ENCODE measurements around the gene BORCS8. TPM values are rescaled to one million over a fixed set of nuclear protein-coding genes. Genes with fewer than 3 reads are reported as not detected.

The BORCS8 gene
- total and polyA plus RNA-seq, 2 of the 4 experiments (the other 2 are of a cell fraction) = 16.7 to 33.9 TPM

DNA sequence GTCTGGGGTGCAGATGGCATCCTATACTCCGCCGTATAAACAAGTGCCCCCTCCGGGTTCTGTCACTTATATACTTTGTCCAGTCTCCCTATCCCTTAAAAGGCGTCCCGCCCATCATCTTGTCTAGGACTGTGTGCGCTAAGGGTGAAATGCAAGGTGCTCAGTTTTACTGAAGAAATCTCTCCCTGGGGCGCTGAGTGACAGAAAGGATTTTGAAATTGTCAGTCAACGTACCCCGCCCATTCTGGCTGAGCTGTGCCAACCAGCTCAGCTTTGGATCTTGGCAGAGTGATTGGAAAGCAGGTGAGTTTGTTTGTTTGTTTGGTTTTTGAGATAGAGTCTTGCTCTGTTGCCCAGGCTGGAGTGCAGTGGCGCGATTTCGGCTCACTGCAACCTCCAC, 49.6 kb downstream of the BORCS8 start:
- no peak overlapping the region for H3K18ac ChIP-seq (ENCODE audit: low read depth, low read length)
- peaks cover 4% of the 10 kb centered on the region; the same call in 1 of the 2 replicates for H3K36me3 ChIP-seq (ENCODE audit: control insufficient read depth, insufficient read depth, low read length)
- no peak for ATAC-seq (ENCODE audit: low read depth)
- no peaks in the 10 kb centered on the region for H3K9me1 ChIP-seq (ENCODE audit: insufficient read depth, low read length)
- no peak overlapping the region for H2BK120ac ChIP-seq (ENCODE audit: low read depth, low read length)
- BruUV-seq (replicated peaks) = no TSS peak
- no peak overlapping the region for H4K91ac ChIP-seq (ENCODE audit: insufficient read depth, low read depth, low read length)
- H2BK15ac ChIP-seq (ENCODE audit: low read depth, low read length) = no peak overlapping the region
- TF ChIP-seq CHD1 (IDR thresholded peaks at IDR 0.05; ENCODE audit: low read depth, low read length) (no peak), BHLHE40 (IDR thresholded peaks at IDR 0.05; ENCODE audit: low read depth, low read length) (no peak), RFX5 (IDR thresholded peaks at IDR 0.05; ENCODE audit: low read depth, low read length) (no peak), SMC3 (IDR thresholded peaks at IDR 0.05; ENCODE audit: low read depth, low read length) (no peak), NFE2L2 (IDR thresholded peaks at IDR 0.05; ENCODE audit: low read depth, low read length) (no peak), RAD21 (IDR thresholded peaks at IDR 0.05; ENCODE audit: low read length) (no peak), POLR2A (IDR thresholded peaks at IDR 0.05; ENCODE audit: low read depth, low read length) (no peak), CTCF (conservative IDR thresholded peaks at IDR 0.05; ENCODE audit: low read depth, low read length) (no peak), FOS (IDR thresholded peaks at IDR 0.05; ENCODE audit: low read depth, low read length) (no peak), CEBPB (IDR thresholded peaks at IDR 0.05; ENCODE audit: low read depth, low read length) (no peak)
- TF ChIP-seq, protein P1, sequence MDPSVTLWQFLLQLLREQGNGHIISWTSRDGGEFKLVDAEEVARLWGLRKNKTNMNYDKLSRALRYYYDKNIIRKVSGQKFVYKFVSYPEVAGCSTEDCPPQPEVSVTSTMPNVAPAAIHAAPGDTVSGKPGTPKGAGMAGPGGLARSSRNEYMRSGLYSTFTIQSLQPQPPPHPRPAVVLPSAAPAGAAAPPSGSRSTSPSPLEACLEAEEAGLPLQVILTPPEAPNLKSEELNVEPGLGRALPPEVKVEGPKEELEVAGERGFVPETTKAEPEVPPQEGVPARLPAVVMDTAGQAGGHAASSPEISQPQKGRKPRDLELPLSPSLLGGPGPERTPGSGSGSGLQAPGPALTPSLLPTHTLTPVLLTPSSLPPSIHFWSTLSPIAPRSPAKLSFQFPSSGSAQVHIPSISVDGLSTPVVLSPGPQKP (IDR thresholded peaks at IDR 0.05; ENCODE audit: borderline replicate concordance, low read depth, low read length) = no peak
- TF ChIP-seq, protein P2, sequence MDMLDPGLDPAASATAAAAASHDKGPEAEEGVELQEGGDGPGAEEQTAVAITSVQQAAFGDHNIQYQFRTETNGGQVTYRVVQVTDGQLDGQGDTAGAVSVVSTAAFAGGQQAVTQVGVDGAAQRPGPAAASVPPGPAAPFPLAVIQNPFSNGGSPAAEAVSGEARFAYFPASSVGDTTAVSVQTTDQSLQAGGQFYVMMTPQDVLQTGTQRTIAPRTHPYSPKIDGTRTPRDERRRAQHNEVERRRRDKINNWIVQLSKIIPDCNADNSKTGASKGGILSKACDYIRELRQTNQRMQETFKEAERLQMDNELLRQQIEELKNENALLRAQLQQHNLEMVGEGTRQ (IDR thresholded peaks at IDR 0.05; ENCODE audit: low read depth, low read length) = no peak
- H2BK5ac ChIP-seq (ENCODE audit: low read depth, low read length, poor library complexity, severe bottlenecking) = no peak overlapping the region
- no CpG with 5 or more reads among the region's 12 CpGs for WGBS, 2 experiments (ENCODE audit: extremely low coverage in 2 of 2, insufficient read length in 1 of 2)
- H2AFZ ChIP-seq (replicated peaks; ENCODE audit: low read length, poor library complexity) = no peak overlapping the region
- POLR2A ChIA-PET (ENCODE audit: unreplicated experiment) = no interaction called here
- H3K79me1 ChIP-seq (ENCODE audit: low read depth in 1 of 2, low read length in 2 of 2) = peaks cover 4 to 8% of the 10 kb centered on the region in 2 experiments; a peak in 2 of 4 replicates
- H3K27ac ChIP-seq (ENCODE audit: insufficient read depth, low read length) = no peak overlapping the region
- in situ Hi-C loops (cut with MboI; ENCODE audit: low sequenced_read_pairs) = no loop called here
- no peaks in the 10 kb centered on the region for H3K27me3 ChIP-seq (ENCODE audit: control insufficient read depth, insufficient read depth, low read length)
- no peak overlapping the region for H3K56ac ChIP-seq (ENCODE audit: extremely low read depth, insufficient read depth, low read length)
- H2AK9ac ChIP-seq (replicated peaks; ENCODE audit: low read depth, low read length, poor library complexity) = no peak overlapping the region
- H3K14ac ChIP-seq (replicated peaks; ENCODE audit: low read depth, low read length) = no peak overlapping the region
- no peaks in the 10 kb centered on the region for H4K20me1 ChIP-seq (ENCODE audit: insufficient read depth, low read length)
- H3K9ac ChIP-seq (ENCODE audit: low read depth, low read length) = no peak overlapping the region
- CTCF ChIA-PET = no interaction called here
- no peak for DNase-seq
- H3K4me2 ChIP-seq (ENCODE audit: low read depth, low read length) = no peak overlapping the region
- no peaks in the 10 kb centered on the region for H3K9me3 ChIP-seq (ENCODE audit: control insufficient read depth, insufficient read depth, low read length)
- H2AK5ac ChIP-seq (ENCODE audit: low read depth, low read length) = no peak overlapping the region
- H4K8ac ChIP-seq (ENCODE audit: low read depth in 2 of 2, low read length in 2 of 2) = no peak overlapping the region
- dilution Hi-C loops (cut with HindIII; ENCODE audit: low sequenced_read_pairs, unreplicated experiment) = no loop called here
- no peak overlapping the region for H4K5ac ChIP-seq (ENCODE audit: low read depth, low read length)
- no peak overlapping the region for H2BK20ac ChIP-seq (ENCODE audit: low read depth, low read length)
- no peak overlapping the region for H3K4ac ChIP-seq (ENCODE audit: low read depth, low read length)
- peaks cover 5% of the 10 kb centered on the region; the same call in 1 of the 2 replicates for H3K4me1 ChIP-seq (ENCODE audit: control insufficient read depth, insufficient read depth, low read length)
- intact Hi-C loops (cut with micrococcal nuclease) = loop anchor here (10.0 kb wide), 1 partner anchor 182 kb away; the partner anchor contains the start of genes MAU2 and SUGP1
- no peak overlapping the region for H3K23ac ChIP-seq (ENCODE audit: low read depth, low read length)
- H3K4me3 ChIP-seq (ENCODE audit: insufficient read depth, low read depth, low read length) = no peak overlapping the region

Measured in IMR-90 (cell line).